ENCODE results near the gene ZDHHC3. TPM values are rescaled to one million over a fixed set of nuclear protein-coding genes. Genes with fewer than 3 reads are reported as not detected.

Gene ZDHHC3
- total RNA-seq, 2 donors from 2014 or later: 64.6 to 91.7 TPM

DNA sequence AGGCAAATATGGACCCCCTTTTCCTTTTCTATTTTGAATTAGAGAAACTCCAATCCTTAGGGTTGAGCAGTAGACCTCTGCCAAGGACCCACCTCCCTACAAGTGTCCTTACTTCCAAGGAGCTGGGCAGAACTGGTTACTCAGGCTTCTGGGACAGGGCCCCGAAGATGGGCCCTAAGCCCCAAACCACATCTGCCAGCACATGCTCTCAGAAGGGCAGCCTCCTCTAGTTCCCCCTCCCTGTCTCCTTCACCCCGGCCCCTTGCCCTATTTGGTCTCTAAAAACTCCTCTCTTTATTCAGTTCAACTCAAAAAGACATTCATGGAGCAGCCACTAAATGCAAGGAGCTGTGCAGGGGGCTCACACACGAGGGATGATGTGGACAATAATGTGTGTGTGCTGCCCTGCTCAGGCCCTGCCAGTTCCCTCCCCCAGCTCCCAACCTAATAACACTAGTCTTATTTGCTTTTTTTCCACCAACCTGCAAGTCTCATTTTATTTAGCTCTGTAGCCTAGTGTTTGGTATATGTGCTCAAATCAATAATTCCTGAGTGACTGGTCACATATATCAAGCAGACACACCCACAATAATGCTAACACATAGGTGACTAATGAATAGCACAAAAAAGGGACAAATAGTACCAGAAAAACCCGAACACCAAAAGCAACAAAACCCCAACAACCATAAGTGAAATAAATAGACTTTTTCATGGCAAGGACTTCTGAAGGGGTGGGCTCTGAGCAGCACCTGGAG, 12.2 kb downstream of the ZDHHC3 start:
- Histone ChIP-seq H3K27me3 (replicated peaks; ENCODE audit: insufficient read depth) (no peaks in the 10 kb centered on the region), H3K36me3 (no peaks in the 10 kb centered on the region), H3K4me3 (no peak overlapping the region), H3K9me3 (no peaks in the 10 kb centered on the region), H3K4me1 (replicated peaks) (no peaks in the 10 kb centered on the region), H3K27ac (no peak overlapping the region)
- intact Hi-C loops (cut with DNase I): no loop called here
- 53% methylated on average over 4 of the region's 4 CpGs for WGBS
- DNase-seq (ENCODE audit: low spot score): no peak
- no peak for TF ChIP-seq POLR2AphosphoS5 (IDR thresholded peaks at IDR 0.05)
- TF ChIP-seq POLR2A (IDR thresholded peaks at IDR 0.05): no peak
- TF ChIP-seq, protein P1, sequence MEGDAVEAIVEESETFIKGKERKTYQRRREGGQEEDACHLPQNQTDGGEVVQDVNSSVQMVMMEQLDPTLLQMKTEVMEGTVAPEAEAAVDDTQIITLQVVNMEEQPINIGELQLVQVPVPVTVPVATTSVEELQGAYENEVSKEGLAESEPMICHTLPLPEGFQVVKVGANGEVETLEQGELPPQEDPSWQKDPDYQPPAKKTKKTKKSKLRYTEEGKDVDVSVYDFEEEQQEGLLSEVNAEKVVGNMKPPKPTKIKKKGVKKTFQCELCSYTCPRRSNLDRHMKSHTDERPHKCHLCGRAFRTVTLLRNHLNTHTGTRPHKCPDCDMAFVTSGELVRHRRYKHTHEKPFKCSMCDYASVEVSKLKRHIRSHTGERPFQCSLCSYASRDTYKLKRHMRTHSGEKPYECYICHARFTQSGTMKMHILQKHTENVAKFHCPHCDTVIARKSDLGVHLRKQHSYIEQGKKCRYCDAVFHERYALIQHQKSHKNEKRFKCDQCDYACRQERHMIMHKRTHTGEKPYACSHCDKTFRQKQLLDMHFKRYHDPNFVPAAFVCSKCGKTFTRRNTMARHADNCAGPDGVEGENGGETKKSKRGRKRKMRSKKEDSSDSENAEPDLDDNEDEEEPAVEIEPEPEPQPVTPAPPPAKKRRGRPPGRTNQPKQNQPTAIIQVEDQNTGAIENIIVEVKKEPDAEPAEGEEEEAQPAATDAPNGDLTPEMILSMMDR (IDR thresholded peaks at IDR 0.05): no peak

DNA sequence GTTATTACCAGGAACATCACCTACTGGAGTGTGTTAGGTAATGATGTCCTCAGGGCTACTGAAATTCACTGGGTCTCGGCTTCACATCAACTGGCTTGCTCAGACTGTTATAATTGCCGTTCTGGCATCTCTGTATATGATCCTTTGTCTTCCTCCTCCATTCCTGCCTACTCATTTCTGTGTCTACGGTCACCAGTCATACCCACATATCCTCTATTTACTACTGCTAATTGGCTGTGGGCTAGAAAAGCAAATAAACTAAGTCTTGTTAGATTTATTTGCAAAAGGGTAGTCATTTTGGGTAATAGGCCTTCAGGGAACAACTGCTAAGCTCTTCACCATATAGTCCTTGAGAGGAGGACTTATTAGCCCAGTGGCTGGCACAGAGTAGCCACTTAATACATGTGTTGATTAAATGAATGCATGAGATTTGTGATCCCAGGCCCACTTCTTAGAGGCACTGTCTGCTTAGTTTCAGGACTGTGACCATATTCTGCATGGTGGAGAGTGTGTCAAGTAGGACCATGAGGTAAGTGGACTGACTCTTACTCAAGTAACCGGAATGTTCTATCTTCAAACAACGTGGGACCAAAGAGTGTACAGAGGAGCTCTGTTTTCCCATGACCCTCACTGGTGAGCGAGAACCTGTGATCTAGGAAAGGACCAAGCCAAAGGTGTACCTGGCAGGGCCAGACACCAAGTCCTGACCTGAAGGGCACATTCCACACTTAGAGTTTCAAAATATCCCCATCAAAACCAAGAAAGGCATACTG, 13.2 kb downstream of the ZDHHC3 start:
- H3K4me3 ChIP-seq: no peak overlapping the region
- no peaks in the 10 kb centered on the region for H3K27me3 ChIP-seq (replicated peaks; ENCODE audit: insufficient read depth)
- no peaks in the 10 kb centered on the region for H3K9me3 ChIP-seq
- intact Hi-C loops (cut with DNase I): no loop called here
- 93% methylated on average over 6 of the region's 6 CpGs for WGBS
- TF ChIP-seq, protein P1 (IDR thresholded peaks at IDR 0.05): no peak
- TF ChIP-seq POLR2AphosphoS5 (IDR thresholded peaks at IDR 0.05) (no peak), POLR2A (IDR thresholded peaks at IDR 0.05) (no peak)
- DNase-seq (ENCODE audit: low spot score): no peak
- H3K36me3 ChIP-seq: no peaks in the 10 kb centered on the region
- no peak overlapping the region for H3K27ac ChIP-seq
- no peaks in the 10 kb centered on the region for H3K4me1 ChIP-seq (replicated peaks)

DNA sequence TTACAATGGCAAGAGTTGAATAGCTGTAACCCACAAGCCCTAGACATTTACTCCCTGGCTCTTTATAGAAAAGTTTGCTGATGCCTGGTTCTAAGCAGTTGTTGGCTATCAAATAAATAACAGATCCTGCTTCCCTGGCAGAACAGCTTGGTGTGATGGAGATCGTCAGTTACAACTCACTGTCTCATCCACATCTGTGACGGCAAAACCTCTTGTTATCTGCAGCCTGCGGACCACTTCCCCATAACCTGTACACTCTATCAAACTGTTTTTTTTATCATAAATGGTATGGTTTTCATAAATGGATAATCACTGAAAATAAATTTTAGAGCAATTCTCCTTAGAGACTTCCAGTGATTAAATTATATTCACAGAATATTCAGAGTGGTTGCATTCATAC, 14.1 kb downstream of the ZDHHC3 start:
- H3K27ac ChIP-seq: no peak overlapping the region

DNA sequence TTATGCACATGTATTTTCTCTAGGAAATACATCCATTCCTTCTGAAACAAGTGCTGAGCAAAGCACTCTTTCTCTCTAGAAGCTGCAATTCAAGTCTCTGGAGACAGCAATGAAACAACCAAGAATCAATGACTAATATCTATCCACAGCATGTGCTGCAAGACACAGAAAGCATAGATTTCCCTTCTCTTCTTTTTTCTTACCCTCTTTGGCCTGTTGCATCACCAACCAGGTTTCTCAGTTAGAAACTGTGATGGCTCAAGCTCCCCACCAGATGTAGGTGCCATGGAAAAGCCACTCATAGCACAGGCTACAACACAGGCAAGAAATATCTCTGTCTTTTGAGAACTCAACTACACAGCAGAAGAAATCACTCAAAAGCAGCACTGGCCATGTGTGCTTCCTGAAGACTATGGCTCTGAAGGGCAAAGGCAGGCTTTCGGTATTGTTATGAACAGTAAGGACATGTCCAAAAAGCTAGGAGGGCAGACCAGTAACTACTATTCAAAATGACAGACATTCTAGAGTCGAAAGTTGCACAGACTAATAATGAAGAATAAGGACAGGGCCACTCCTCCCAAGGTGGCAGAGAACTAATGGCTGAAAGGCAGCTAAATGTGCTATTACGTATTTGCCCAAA, 15.5 kb downstream of the ZDHHC3 start:
- Histone ChIP-seq H3K4me3 (no peak overlapping the region), H3K27ac (no peak overlapping the region), H3K4me1 (replicated peaks) (no peaks in the 10 kb centered on the region), H3K9me3 (no peaks in the 10 kb centered on the region), H3K27me3 (replicated peaks; ENCODE audit: insufficient read depth) (no peaks in the 10 kb centered on the region), H3K36me3 (no peaks in the 10 kb centered on the region)
- 97% methylated on average over 3 of the region's 3 CpGs for WGBS
- intact Hi-C loops (cut with DNase I): no loop called here
- no peak for DNase-seq (ENCODE audit: low spot score)
- TF ChIP-seq POLR2A (IDR thresholded peaks at IDR 0.05) (no peak), POLR2AphosphoS5 (IDR thresholded peaks at IDR 0.05) (no peak)
- TF ChIP-seq, protein P1 (IDR thresholded peaks at IDR 0.05): no peak

More for the DNA sequence above, 14.1 kb downstream of the ZDHHC3 start:
- intact Hi-C loops (cut with DNase I): no loop called here
- no peaks in the 10 kb centered on the region for H3K9me3 ChIP-seq
- no peak for DNase-seq (ENCODE audit: low spot score)
- no peak overlapping the region for H3K4me3 ChIP-seq
- no peaks in the 10 kb centered on the region for H3K36me3 ChIP-seq
- H3K4me1 ChIP-seq (replicated peaks): no peaks in the 10 kb centered on the region
- TF ChIP-seq POLR2AphosphoS5 (IDR thresholded peaks at IDR 0.05): no peak
- TF ChIP-seq POLR2A (IDR thresholded peaks at IDR 0.05): no peak
- TF ChIP-seq, protein P1 (IDR thresholded peaks at IDR 0.05): no peak
- 94% methylated on average over 3 of the region's 3 CpGs for WGBS
- H3K27me3 ChIP-seq (replicated peaks; ENCODE audit: insufficient read depth): no peaks in the 10 kb centered on the region
